Natural killer cell (primary cell): ENCODE results near the gene ALPI. TPM values are rescaled to one million over a fixed set of nuclear protein-coding genes. Genes with fewer than 3 reads are reported as not detected.

Experiments
- ATAC-seq, 3 donors: fragments of 150-1000 bp in 2 of 3; fragments of 200-7000 bp in 1 of 3; cut with Tn5 transposase; 1 replicate in 1 of 3; 2 replicates in 2 of 3; pipeline ENCODE4 v1.10.0; 2021; ENCODE audit warnings: mild to moderate bottlenecking in 2 of 3, moderate library complexity in 2 of 3
- DNase-seq, 2 donors: peaks; one replicate each; pipeline versions ENCODE4 v3.0.0 to v3.0.0-alpha.2; 2013 to 2021; ENCODE audit warnings: mixed read lengths in 1 of 2
- H3K27ac ChIP-seq: one replicate; pipeline ENCODE4 v1.5.1; 2013; ENCODE audit warnings: mild to moderate bottlenecking, low read length
- H3K27me3 ChIP-seq: one replicate; pipeline ENCODE4 v1.6.1; 2013; ENCODE audit warnings: low read length; ENCODE audit not compliant: control insufficient read depth, insufficient read depth
- H3K36me3 ChIP-seq: one replicate; pipeline ENCODE4 v1.6.1; 2013; ENCODE audit warnings: low read length; ENCODE audit not compliant: control insufficient read depth, insufficient read depth
- H3K4me1 ChIP-seq: one replicate; pipeline ENCODE4 v1.6.1; 2013; ENCODE audit warnings: low read length; ENCODE audit not compliant: control insufficient read depth, insufficient read depth
- H3K4me3 ChIP-seq: one replicate; pipeline ENCODE4 v1.5.1; 2013; ENCODE audit warnings: low read length
- H3K9me3 ChIP-seq: one replicate; pipeline ENCODE4 v1.6.1; 2013; ENCODE audit warnings: low read length; ENCODE audit not compliant: control insufficient read depth, insufficient read depth
- H3K27ac Mint-ChIP-seq, 2 donors: one replicate each; pipeline ENCODE4 v1.8.0; 2022; ENCODE audit warnings: mild to moderate bottlenecking in 2 of 2, mixed read lengths in 2 of 2, moderate library complexity in 1 of 2
- H3K27me3 Mint-ChIP-seq, 2 donors: one replicate each; pipeline ENCODE4 v1.8.0; 2022; ENCODE audit warnings: low read depth in 2 of 2, mixed read lengths in 2 of 2
- H3K36me3 Mint-ChIP-seq: one replicate; pipeline ENCODE4 v1.8.0; 2022; ENCODE audit warnings: mixed read lengths
- H3K4me1 Mint-ChIP-seq, 2 donors: one replicate each; pipeline ENCODE4 v1.8.0; 2022; ENCODE audit warnings: mixed read lengths in 2 of 2
- H3K4me3 Mint-ChIP-seq: one replicate; pipeline ENCODE4 v1.8.0; 2022; ENCODE audit warnings: mild to moderate bottlenecking, moderate library complexity, mixed read lengths
- H3K9me3 Mint-ChIP-seq, 2 donors: one replicate each; pipeline ENCODE4 v1.8.0; 2022; ENCODE audit warnings: mixed read lengths in 2 of 2
- CTCF ChIP-seq: fragments of 200-600 bp; IDR thresholded peaks from one replicate; pipeline ENCODE4 v1.8.0; 2022; ENCODE audit warnings: antibody characterized with exemption
- WGBS: methylation state at CpG from one replicate; pipeline ENCODE4 v1.1.7; 2013; ENCODE audit warnings: missing lambda C conversion rate; ENCODE audit not compliant: insufficient coverage; 5-methylcytosine and 5-hydroxymethylcytosine counted together
- intact Hi-C: fragments of 100-400 bp; cut with micrococcal nuclease; formaldehyde crosslinking; loops from one replicate; pipeline ENCODE4 v1.14.2; 2022
- total RNA-seq, 4 donors: library from RNA; stranded (reverse); fragments of 120-200 nt in 1 of 4; gene quantifications; one replicate each; pipeline versions ENCODE4 v1.2.3 to v1.2.4, GENCODE V29; 2013 to 2022

Gene ALPI
- total RNA-seq, 3 donors from 2014 or later (not counting 1 experiment from before 2014, with no cell fraction given), result not detected

DNA sequence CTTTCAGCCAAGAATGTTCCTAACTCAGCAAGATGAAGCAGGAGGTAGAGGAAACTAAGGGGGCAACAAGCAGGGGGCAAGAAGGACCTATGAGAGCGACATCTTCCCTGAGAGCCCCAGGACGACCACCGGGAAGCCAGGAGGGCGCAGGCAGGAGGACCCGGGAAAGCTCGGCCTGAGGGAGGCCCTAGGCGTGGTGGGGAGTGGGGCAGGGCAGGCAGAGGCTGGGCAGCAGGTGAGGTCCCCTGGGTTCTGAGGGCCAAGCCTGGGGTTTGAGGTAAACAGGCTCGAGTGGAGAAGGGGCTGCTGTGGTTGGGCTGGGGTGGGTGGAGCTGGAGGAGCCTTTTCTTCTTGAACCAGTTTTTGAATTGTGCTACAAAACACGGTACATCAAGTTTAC is 1.3 kb upstream of the ALPI start:
- Mint-ChIP-seq H3K4me3 (no peak overlapping the region), H3K36me3 (no peaks in the 10 kb centered on the region), H3K4me1 (peaks cover 0 to 9% of the 10 kb centered on the region in 2 donors), H3K9me3 (no peaks in the 10 kb centered on the region), H3K27ac (no peak overlapping the region), H3K27me3 (peaks cover 0 to 4% of the 10 kb centered on the region in 2 donors)
- H3K9me3 ChIP-seq, result no peaks in the 10 kb centered on the region
- WGBS, result 89% methylated on average over 9 of the region's 9 CpGs
- H3K27ac ChIP-seq, result no peak overlapping the region
- no peak overlapping the region for H3K4me3 ChIP-seq
- intact Hi-C loops, result no loop called here
- no peak for TF ChIP-seq CTCF
- no peaks in the 10 kb centered on the region for H3K36me3 ChIP-seq
- H3K4me1 ChIP-seq, result no peaks in the 10 kb centered on the region
- DNase-seq (no peak), ATAC-seq (no peak)
- no peaks in the 10 kb centered on the region for H3K27me3 ChIP-seq

DNA sequence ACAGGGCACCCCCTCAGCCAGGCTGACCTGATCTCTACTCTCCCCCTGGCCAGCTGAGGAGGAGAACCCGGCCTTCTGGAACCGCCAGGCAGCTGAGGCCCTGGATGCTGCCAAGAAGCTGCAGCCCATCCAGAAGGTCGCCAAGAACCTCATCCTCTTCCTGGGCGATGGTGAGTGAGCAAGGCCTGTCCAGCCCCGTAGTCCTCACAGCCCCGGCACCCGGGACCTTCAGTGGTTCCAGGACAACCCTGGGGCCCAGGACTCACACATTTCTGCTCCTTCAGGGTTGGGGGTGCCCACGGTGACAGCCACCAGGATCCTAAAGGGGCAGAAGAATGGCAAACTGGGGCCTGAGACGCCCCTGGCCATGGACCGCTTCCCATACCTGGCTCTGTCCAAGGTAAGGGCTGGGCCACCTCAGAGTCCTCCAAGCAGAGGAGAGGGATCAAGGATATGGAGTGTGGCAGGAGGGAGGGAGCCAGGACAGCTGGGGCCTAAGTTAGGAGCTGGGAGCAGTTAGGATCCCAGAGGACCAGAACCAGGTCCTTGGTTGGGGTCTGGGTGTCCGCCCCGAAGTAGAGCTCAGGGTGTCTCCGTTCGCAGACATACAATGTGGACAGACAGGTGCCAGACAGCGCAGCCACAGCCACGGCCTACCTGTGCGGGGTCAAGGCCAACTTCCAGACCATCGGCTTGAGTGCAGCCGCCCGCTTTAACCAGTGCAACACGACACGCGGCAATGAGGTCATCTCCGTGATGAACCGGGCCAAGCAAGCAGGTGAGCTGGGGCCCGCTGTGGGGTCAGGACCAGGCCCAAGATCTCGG is 555 bp downstream of the ALPI start:
- Histone ChIP-seq H3K27ac (no peak overlapping the region), H3K27me3 (no peaks in the 10 kb centered on the region), H3K4me1 (no peaks in the 10 kb centered on the region), H3K9me3 (no peaks in the 10 kb centered on the region), H3K36me3 (no peaks in the 10 kb centered on the region), H3K4me3 (no peak overlapping the region)
- H3K4me3 Mint-ChIP-seq, result no peak overlapping the region
- TF ChIP-seq CTCF, result no peak
- intact Hi-C loops, result no loop called here
- DNase-seq, result no peak
- no peaks in the 10 kb centered on the region for H3K9me3 Mint-ChIP-seq
- no peak overlapping the region for H3K27ac Mint-ChIP-seq
- peaks cover 0 to 4% of the 10 kb centered on the region in 2 donors for H3K27me3 Mint-ChIP-seq
- H3K36me3 Mint-ChIP-seq, result no peaks in the 10 kb centered on the region
- 89% methylated on average over 27 of the region's 27 CpGs for WGBS
- no peak for ATAC-seq
- H3K4me1 Mint-ChIP-seq, result peaks cover 0 to 9% of the 10 kb centered on the region in 2 donors

GRCh38 chr2:232457121-232458011 is 1.4 kb downstream of the ALPI start:
- Histone ChIP-seq H3K4me1 (no peaks in the 10 kb centered on the region), H3K36me3 (no peaks in the 10 kb centered on the region), H3K27me3 (no peaks in the 10 kb centered on the region), H3K9me3 (no peaks in the 10 kb centered on the region), H3K4me3 (no peak overlapping the region), H3K27ac (no peak overlapping the region)
- peaks cover 0 to 9% of the 10 kb centered on the region in 2 donors for H3K4me1 Mint-ChIP-seq
- no peak overlapping the region for H3K27ac Mint-ChIP-seq
- H3K27me3 Mint-ChIP-seq, result peaks cover 0 to 6% of the 10 kb centered on the region in 2 donors
- WGBS, result 85% methylated on average over 21 of the region's 21 CpGs
- intact Hi-C loops, result no loop called here
- no peak for TF ChIP-seq CTCF
- H3K36me3 Mint-ChIP-seq, result no peaks in the 10 kb centered on the region
- no peak for ATAC-seq
- H3K9me3 Mint-ChIP-seq, result no peaks in the 10 kb centered on the region
- DNase-seq, result no peak
- H3K4me3 Mint-ChIP-seq, result no peak overlapping the region
